HepG2 (cell line): ENCODE results near the gene ORMDL3.

Experiments used
- JUN ChIP-seq: sonication (generic); formaldehyde crosslinking; IDR thresholded peaks from 2 replicates; pipeline ENCODE4 v1.4.0; 2020; ENCODE audit warnings: mild to moderate bottlenecking, missing genetic modification reagents
- TBL1XR1 ChIP-seq: fragments of 150-350 bp; IDR thresholded peaks from 2 replicates; pipeline ENCODE4 v1.6.1; 2014; ENCODE audit warnings: borderline replicate concordance, low read length; ENCODE audit not compliant: partially characterized antibody
- ZFX ChIP-seq: sonication (generic); formaldehyde crosslinking; IDR thresholded peaks from 2 replicates; pipeline ENCODE4 v1.4.0; 2020; ENCODE audit warnings: mild to moderate bottlenecking, low read depth, missing genetic modification reagents, moderate library complexity
- TF ChIP-seq, protein P1 (sequence below): sonication (generic); formaldehyde crosslinking; IDR thresholded peaks from 2 replicates; pipeline ENCODE4 v1.5.1; 2020; ENCODE audit warnings: mild to moderate bottlenecking, missing genetic modification reagents, borderline replicate concordance
- TF ChIP-seq, protein P2 (sequence below): sonication (generic); formaldehyde crosslinking; conservative IDR thresholded peaks from 2 replicates; pipeline ENCODE4 v1.4.0; 2020; ENCODE audit warnings: missing genetic modification reagents

DNA sequence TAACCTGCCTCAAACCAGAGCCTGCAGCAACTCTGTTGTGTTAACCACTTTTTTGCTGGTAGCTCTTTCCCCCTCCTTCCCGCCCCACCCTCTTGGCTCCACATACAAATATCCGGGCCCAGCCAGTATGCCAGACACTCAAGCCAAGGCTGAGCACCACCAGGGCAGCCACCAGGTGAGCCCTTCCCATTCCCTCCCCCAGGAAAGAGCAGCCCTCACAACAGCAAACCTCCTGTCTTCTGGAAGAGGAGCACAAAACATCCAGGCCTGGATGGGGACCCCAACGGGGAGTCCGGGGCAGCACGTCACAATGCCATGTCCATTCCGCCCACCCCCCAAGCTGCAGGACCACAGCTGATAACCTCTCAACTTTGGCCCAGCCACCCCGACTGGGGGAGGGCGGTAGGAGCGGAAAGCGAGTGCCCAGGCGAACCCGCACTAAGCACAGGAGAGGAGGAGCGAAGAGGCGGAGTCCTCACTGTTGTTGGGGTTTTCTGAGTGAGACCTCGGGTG is 757 bp downstream of the ORMDL3 start:
- TF ChIP-seq ZFX (CRISPR knock-in tag) = peak; percentile 76
- TF ChIP-seq, protein P1, sequence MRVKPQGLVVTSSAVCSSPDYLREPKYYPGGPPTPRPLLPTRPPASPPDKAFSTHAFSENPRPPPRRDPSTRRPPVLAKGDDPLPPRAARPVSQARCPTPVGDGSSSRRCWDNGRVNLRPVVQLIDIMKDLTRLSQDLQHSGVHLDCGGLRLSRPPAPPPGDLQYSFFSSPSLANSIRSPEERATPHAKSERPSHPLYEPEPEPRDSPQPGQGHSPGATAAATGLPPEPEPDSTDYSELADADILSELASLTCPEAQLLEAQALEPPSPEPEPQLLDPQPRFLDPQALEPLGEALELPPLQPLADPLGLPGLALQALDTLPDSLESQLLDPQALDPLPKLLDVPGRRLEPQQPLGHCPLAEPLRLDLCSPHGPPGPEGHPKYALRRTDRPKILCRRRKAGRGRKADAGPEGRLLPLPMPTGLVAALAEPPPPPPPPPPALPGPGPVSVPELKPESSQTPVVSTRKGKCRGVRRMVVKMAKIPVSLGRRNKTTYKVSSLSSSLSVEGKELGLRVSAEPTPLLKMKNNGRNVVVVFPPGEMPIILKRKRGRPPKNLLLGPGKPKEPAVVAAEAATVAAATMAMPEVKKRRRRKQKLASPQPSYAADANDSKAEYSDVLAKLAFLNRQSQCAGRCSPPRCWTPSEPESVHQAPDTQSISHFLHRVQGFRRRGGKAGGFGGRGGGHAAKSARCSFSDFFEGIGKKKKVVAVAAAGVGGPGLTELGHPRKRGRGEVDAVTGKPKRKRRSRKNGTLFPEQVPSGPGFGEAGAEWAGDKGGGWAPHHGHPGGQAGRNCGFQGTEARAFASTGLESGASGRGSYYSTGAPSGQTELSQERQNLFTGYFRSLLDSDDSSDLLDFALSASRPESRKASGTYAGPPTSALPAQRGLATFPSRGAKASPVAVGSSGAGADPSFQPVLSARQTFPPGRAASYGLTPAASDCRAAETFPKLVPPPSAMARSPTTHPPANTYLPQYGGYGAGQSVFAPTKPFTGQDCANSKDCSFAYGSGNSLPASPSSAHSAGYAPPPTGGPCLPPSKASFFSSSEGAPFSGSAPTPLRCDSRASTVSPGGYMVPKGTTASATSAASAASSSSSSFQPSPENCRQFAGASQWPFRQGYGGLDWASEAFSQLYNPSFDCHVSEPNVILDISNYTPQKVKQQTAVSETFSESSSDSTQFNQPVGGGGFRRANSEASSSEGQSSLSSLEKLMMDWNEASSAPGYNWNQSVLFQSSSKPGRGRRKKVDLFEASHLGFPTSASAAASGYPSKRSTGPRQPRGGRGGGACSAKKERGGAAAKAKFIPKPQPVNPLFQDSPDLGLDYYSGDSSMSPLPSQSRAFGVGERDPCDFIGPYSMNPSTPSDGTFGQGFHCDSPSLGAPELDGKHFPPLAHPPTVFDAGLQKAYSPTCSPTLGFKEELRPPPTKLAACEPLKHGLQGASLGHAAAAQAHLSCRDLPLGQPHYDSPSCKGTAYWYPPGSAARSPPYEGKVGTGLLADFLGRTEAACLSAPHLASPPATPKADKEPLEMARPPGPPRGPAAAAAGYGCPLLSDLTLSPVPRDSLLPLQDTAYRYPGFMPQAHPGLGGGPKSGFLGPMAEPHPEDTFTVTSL = peak; percentile 48; the same call in 1 of the 2 replicates
- TF ChIP-seq, protein P2, sequence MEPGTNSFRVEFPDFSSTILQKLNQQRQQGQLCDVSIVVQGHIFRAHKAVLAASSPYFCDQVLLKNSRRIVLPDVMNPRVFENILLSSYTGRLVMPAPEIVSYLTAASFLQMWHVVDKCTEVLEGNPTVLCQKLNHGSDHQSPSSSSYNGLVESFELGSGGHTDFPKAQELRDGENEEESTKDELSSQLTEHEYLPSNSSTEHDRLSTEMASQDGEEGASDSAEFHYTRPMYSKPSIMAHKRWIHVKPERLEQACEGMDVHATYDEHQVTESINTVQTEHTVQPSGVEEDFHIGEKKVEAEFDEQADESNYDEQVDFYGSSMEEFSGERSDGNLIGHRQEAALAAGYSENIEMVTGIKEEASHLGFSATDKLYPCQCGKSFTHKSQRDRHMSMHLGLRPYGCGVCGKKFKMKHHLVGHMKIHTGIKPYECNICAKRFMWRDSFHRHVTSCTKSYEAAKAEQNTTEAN = no peak
- no peak for TF ChIP-seq JUN
- no peak for TF ChIP-seq TBL1XR1
